ENCODE results near the gene TMEM182. TPM values are rescaled to one million over a fixed set of nuclear protein-coding genes. Genes with fewer than 3 reads are reported as not detected.
A peak's percentile ranks its signal among the peaks of the same experiment; 100 is the strongest.

Gene TMEM182
- total and polyA plus RNA-seq, 12 donors = 0.74 to 7.8 (median 4.0) TPM

DNA sequence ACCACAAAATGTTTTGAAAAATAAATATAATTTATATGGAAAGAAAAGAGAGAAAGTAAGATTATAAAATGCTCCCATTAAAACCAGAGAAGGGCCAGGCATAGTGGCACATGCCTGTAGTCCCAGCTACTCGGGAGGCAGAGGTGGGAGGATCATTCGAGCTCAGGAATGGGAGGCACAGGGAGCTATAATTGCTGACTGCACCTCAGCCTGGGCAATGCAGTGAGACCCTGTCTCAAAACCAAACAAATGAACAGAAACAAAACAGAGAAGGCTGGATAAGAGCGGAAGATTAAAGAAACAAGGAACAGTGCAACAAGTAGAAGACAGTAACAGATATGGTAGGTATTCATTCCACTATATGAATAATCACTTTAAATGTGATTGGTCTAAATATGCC, 18.6 kb upstream of the TMEM182 start:
- H3K27ac ChIP-seq = no peak overlapping the region
- H3K9me3 ChIP-seq (replicated peaks in 1 of 3) = no peaks in the 10 kb centered on the region
- intact Hi-C loops (cut with DNase I) = no loop called here
- 82 to 94% (median 92%) methylated on average over 3 of the region's 3 CpGs for WGBS, 4 donors
- no peaks in the 10 kb centered on the region for H3K27me3 ChIP-seq
- no peak overlapping the region for H3K4me3 ChIP-seq
- H3K36me3 ChIP-seq (replicated peaks in 1 of 2) = no peaks in the 10 kb centered on the region
- H3K4me1 ChIP-seq (replicated peaks in 1 of 2) = no peaks in the 10 kb centered on the region
- TF ChIP-seq POLR2A (IDR thresholded peaks at IDR 0.05) = no peak
- TF ChIP-seq, protein P1, sequence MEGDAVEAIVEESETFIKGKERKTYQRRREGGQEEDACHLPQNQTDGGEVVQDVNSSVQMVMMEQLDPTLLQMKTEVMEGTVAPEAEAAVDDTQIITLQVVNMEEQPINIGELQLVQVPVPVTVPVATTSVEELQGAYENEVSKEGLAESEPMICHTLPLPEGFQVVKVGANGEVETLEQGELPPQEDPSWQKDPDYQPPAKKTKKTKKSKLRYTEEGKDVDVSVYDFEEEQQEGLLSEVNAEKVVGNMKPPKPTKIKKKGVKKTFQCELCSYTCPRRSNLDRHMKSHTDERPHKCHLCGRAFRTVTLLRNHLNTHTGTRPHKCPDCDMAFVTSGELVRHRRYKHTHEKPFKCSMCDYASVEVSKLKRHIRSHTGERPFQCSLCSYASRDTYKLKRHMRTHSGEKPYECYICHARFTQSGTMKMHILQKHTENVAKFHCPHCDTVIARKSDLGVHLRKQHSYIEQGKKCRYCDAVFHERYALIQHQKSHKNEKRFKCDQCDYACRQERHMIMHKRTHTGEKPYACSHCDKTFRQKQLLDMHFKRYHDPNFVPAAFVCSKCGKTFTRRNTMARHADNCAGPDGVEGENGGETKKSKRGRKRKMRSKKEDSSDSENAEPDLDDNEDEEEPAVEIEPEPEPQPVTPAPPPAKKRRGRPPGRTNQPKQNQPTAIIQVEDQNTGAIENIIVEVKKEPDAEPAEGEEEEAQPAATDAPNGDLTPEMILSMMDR (IDR thresholded peaks at IDR 0.05) = no peak
- no peak for DNase-seq

DNA sequence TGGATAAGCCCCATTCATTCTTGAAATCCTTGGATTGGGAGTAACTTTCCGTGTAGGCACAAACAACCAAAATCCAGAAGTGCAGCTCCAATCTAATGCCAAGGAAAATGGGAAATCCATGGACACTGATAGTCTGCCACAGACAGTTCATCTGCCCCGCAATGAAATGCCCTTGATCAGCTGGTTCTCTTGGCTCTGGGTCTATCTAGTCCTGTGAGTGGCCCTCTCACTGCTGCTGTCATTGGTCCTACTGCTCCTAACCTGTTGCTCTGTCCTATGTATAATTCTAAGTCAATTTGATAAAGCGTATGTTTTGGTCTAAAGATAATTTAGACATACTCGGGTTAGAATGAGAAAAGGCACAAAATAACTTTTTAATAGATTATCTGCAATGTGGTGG, 13.7 kb upstream of the TMEM182 start:
- 82 to 87% (median 85%) methylated on average over 4 of the region's 4 CpGs for WGBS, 4 donors
- intact Hi-C loops (cut with DNase I) = no loop called here
- H3K36me3 ChIP-seq (replicated peaks in 1 of 2) = no peaks in the 10 kb centered on the region
- no peak overlapping the region for H3K4me3 ChIP-seq
- H3K9me3 ChIP-seq (replicated peaks in 1 of 3) = no peaks in the 10 kb centered on the region
- H3K27ac ChIP-seq = no peak overlapping the region
- no peak for TF ChIP-seq POLR2A (IDR thresholded peaks at IDR 0.05)
- TF ChIP-seq, protein P1 (IDR thresholded peaks at IDR 0.05) = no peak
- no peaks in the 10 kb centered on the region for H3K27me3 ChIP-seq
- no peaks in the 10 kb centered on the region for H3K4me1 ChIP-seq (replicated peaks in 1 of 2)
- no peak for DNase-seq

DNA sequence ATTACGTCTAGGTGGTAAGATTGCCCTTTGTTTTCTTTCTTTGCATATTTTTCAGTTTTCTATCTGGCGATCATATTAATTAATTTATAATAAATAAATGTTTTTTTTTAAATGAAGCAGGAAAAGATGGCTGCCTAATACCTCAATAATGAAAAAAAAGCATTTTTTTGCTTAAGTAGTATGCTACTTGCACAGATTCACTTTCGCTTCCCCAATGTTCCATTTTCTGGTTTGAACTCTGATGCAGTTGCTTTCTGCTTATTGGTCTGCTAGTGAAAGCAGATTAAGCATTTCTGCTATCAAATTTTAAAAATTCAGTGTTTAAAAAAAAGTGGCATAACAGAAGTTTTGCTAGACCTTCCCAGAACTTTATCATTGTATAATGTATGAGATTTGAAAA, 11.9 kb upstream of the TMEM182 start:
- Histone ChIP-seq H3K27ac (no peak overlapping the region), H3K9me3 (replicated peaks in 1 of 3) (no peaks in the 10 kb centered on the region), H3K27me3 (no peaks in the 10 kb centered on the region), H3K4me3 (no peak overlapping the region), H3K4me1 (replicated peaks in 1 of 2) (no peaks in the 10 kb centered on the region), H3K36me3 (replicated peaks in 1 of 2) (no peaks in the 10 kb centered on the region)
- TF ChIP-seq POLR2A (IDR thresholded peaks at IDR 0.05) = no peak
- TF ChIP-seq, protein P1 (IDR thresholded peaks at IDR 0.05) = no peak
- intact Hi-C loops (cut with DNase I) = loop anchor here (5.0 to 10.0 kb wide), 2 partner anchors 55 to 57 kb away; no protein-coding TSS in a partner anchor
- DNase-seq = no peak
- 65 to 78% (median 75%) methylated on average over 3 of the region's 3 CpGs for WGBS, 4 donors

DNA sequence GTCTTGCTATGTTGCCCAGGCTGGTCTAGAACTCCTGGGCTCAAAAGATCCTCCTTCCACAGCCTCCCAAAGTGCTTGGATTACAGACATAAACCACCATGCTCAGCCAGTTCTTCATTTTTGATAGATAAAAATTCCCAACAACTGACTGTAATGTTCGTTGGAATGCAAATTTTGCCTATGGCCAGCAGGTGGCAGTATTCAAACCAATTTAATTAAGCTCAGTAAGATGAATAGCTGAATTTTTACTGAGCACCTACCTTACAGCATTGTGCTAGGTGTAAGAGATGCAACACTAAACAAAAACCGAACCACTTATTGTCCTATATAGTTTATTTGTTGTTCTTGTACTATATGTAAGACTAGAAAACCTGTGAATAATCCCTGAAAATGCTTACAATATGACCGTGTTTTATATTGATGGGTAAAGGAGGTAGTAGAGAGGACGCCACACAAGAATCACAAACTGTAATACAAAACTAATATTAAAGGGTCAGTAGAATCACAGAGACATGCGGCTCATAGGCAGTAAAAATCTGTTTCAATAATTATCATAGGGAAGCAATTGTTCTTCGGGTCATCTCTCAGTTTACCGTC, 8.2 kb upstream of the TMEM182 start:
- no peak overlapping the region for H3K4me3 ChIP-seq
- WGBS, 4 donors = 61 to 67% (median 64%) methylated on average over 7 of the region's 7 CpGs
- no peaks in the 10 kb centered on the region for H3K9me3 ChIP-seq (replicated peaks in 1 of 3)
- peak in 6 of 7 donors; percentile 8 to 71 (median 40) for DNase-seq
- no peak overlapping the region for H3K27ac ChIP-seq
- H3K36me3 ChIP-seq (replicated peaks in 1 of 2) = no peaks in the 10 kb centered on the region
- no peaks in the 10 kb centered on the region for H3K27me3 ChIP-seq
- intact Hi-C loops (cut with DNase I) = loop anchor here (5.0 to 10.0 kb wide), 2 partner anchors 51 to 54 kb away; no protein-coding TSS in a partner anchor
- H3K4me1 ChIP-seq (replicated peaks in 1 of 2) = no peaks in the 10 kb centered on the region
- TF ChIP-seq, protein P1 (IDR thresholded peaks at IDR 0.05) = peak; percentile 53 to 85 (median 69)
- TF ChIP-seq POLR2A (IDR thresholded peaks at IDR 0.05) = no peak

Data from adrenal gland (tissue), 12 donors.